Thyroid gland (tissue), 4 donors: ENCODE measurements around the gene FANCD2.

ENCODE experiments used
- POLR2A ChIP-seq, 2 donors: fragments of 450-650 bp; IDR thresholded peaks; one replicate each; pipeline ENCODE4 v1.6.1; 2017; ENCODE audit warnings: antibody characterized with exemption in 2 of 2, mild to moderate bottlenecking in 2 of 2, moderate library complexity in 1 of 2
- TF ChIP-seq, protein P1 (sequence below), 6 experiments: fragments of 200-600 bp in 3 of 6; fragments of 450-650 bp in 3 of 6; sonication (generic) in 3 of 6; IDR thresholded peaks; one replicate each; pipeline ENCODE4 v1.5.1; 2016 to 2019; ENCODE audit warnings: antibody characterized with exemption in 6 of 6, mild to moderate bottlenecking in 2 of 6, inconsistent platforms in 1 of 6, moderate library complexity in 1 of 6

DNA sequence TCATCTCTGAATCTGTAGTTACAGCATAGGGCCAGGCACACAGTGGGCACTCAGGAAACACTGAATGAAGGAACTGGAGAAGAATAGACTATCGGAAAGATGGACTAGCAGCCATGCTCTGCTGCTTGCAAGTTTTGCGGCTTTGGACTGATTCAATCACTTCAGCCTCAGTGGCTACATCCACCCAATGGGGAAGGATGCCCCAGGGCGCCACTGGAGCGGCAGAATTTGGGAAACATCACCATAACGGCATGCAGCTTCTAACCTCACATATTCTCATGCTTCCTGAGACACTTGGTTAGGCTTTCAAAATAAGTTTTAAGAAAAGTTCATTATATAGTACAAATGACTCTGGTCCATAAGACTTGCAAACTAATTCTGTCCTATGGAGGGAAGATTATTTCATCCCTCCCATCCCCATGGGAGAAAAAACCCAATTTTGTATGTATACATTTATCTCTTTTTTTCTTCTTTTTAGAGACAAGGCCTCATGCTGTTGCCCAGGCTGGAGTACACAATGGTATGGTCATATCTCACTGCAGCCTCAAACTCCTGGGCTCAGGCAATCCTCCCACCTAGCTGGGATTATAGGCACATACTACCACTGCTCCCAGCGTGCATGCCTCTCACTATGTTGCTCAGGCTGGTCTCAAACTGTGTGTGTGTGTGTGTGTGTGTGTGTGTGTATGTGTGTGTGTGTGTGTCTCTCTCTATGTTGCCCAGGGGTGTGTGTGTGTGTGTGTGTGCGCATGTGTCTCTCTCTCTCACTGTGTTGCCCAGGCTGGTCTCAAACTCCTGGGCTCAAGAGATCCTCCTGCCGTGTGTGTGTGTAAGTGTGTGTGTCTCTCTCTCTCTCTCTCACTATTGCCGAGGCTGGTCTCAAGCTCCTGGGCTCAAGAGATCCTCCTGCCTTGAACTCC lies 4.1 kb upstream of the FANCD2 start:
- TF ChIP-seq, protein P1, sequence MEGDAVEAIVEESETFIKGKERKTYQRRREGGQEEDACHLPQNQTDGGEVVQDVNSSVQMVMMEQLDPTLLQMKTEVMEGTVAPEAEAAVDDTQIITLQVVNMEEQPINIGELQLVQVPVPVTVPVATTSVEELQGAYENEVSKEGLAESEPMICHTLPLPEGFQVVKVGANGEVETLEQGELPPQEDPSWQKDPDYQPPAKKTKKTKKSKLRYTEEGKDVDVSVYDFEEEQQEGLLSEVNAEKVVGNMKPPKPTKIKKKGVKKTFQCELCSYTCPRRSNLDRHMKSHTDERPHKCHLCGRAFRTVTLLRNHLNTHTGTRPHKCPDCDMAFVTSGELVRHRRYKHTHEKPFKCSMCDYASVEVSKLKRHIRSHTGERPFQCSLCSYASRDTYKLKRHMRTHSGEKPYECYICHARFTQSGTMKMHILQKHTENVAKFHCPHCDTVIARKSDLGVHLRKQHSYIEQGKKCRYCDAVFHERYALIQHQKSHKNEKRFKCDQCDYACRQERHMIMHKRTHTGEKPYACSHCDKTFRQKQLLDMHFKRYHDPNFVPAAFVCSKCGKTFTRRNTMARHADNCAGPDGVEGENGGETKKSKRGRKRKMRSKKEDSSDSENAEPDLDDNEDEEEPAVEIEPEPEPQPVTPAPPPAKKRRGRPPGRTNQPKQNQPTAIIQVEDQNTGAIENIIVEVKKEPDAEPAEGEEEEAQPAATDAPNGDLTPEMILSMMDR (IDR thresholded peaks at IDR 0.05) = no peak
- no peak for TF ChIP-seq POLR2A (IDR thresholded peaks at IDR 0.05)
